CD4-positive, alpha-beta T cell treated with Interleukin-17A for 4 hours (primary cell): Measurements from ENCODE around the gene NCKAP1.
A peak's percentile ranks its signal among the peaks of the same experiment; 100 is the strongest.
"Not testable (repeated sequence)": the region's sequence is repeated elsewhere in the genome, so short reads cannot be mapped to it uniquely, and the experiment has no call there.

ENCODE experiments used
- DNase-seq: peaks from one replicate; pipeline ENCODE4 v3.0.0-alpha.2; 2020; ENCODE audit warnings: mixed read lengths

NCKAP1 gene, protein sequence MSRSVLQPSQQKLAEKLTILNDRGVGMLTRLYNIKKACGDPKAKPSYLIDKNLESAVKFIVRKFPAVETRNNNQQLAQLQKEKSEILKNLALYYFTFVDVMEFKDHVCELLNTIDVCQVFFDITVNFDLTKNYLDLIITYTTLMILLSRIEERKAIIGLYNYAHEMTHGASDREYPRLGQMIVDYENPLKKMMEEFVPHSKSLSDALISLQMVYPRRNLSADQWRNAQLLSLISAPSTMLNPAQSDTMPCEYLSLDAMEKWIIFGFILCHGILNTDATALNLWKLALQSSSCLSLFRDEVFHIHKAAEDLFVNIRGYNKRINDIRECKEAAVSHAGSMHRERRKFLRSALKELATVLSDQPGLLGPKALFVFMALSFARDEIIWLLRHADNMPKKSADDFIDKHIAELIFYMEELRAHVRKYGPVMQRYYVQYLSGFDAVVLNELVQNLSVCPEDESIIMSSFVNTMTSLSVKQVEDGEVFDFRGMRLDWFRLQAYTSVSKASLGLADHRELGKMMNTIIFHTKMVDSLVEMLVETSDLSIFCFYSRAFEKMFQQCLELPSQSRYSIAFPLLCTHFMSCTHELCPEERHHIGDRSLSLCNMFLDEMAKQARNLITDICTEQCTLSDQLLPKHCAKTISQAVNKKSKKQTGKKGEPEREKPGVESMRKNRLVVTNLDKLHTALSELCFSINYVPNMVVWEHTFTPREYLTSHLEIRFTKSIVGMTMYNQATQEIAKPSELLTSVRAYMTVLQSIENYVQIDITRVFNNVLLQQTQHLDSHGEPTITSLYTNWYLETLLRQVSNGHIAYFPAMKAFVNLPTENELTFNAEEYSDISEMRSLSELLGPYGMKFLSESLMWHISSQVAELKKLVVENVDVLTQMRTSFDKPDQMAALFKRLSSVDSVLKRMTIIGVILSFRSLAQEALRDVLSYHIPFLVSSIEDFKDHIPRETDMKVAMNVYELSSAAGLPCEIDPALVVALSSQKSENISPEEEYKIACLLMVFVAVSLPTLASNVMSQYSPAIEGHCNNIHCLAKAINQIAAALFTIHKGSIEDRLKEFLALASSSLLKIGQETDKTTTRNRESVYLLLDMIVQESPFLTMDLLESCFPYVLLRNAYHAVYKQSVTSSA

DNA sequence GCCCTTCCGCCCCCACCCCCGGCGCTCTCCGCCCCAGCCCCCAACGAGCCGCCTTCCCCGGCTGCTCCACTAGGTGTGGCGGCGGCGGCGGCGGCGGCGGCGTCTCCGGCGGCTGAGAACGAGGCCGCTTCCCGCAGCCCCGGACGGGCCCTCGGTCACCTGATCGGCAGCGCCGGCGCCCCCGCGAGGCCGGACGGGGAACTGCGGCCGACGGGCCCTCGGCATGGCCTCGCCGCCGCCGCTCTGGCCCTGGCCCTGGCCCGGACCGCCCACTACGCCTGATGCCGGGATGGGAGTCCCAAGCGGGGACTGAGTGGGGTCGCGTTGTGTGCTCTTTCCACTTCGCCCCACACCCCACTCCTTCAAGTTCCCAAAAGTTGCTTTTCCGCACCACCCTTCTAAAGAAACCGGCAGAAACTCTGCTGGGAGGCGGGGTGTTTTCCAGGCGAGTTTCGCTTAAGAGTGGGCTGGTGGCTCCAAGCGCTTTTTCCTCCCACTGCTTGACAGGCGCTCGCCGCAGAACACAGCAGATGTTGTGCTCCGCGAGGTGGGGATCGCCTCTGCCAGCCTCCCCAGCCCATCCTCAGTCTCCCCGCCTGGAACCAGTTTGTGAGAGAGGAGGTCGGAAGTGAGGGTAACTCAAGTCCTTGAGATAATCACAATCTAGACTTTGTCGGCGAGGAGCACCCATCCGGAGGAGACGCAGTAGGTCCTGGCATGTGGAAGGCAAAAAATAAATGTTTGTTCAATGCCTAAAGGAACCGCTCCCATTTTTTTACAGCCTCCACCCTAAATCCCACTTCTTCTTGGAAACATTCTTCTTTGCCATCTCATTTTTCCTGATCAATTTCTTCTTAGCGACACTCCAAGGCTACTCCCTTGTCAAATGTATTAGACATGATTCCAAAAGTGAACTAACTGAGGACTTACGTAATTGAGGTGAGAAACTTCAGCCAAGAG is at the start of gene NCKAP1:
Gene NCKAP1 (minus strand): TSS at position 117 of the 960 bp plus-strand sequence. CDS start 358 bp downstream, outside the sequence.
- DNase-seq = peak; percentile 89

GRCh38 chr2:183081911-183082310 is 43.7 kb upstream of the NCKAP1 start:
- DNase-seq = no peak

GRCh38 chr2:183079139-183079775 is 41.0 kb upstream of the NCKAP1 start:
- no peak for DNase-seq

GRCh38 chr2:183078464-183079138 is 40.3 kb upstream of the NCKAP1 start, which contains the start of gene DUSP19:
DUSP19 (plus strand) TSS chr2:183078747; CDS start chr2:183078934, 187 bp downstream.
- DNase-seq = peak; percentile 81

DNA sequence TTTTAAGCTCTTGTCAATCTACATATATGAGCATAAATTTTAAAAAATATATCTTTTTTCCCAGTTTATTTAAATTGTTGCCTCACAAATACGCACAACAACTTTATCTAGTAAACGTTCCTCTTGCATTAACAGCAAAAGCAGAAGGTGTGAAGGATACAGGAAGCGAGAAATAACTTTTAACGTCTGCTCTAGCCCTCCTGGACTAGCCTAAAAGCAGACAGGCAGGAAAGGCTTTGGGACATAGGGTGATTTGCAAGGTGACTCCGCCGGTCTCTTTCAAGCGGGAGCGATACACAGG is 39.9 kb upstream of the NCKAP1 start:
- DNase-seq = no peak

DNA sequence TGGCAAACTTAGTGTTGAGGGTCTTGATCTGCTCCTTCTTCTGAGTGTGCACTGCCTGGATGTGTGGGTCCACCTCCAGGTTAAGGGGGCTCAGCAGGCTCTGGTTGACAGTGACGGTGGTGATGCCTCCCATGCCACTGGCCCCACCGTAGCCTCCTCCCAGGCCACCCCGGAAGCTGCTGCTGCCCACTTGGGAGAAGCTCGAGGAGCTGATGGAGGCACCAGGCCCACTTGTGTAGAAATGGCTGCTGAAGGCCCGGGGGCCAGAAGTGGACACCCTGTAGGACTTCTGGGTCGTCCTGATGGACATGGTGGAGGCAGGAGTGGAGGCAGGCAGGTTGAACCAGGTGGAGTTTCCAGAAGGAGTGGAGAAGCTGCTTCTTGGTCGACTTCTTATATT is 33.9 kb upstream of the NCKAP1 start:
- DNase-seq = no peak

- no peak for DNase-seq
Observed at GRCh38 chr2:183070942-183071844, 32.9 kb upstream of the NCKAP1 start.

DNA sequence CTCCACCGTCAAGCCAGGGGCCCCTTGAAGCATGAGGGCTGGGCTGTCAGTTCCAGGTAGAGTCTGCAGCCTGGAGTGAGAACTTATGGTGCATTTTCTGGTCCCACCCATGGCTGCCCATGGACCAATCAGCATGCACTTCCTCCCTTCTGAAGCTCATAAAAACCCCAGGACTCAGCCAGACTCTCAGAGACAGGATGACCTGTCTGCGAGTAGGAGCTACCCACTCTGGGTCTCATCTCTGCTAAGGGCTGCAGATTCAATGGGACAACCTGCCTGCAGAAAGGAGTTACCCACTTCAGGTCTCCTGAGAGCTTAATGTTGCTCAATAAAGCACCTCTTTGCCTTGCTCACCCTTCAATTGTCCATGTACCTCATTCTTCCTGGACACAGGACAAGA is 30.9 kb upstream of the NCKAP1 start:
- DNase-seq = no peak

DNA sequence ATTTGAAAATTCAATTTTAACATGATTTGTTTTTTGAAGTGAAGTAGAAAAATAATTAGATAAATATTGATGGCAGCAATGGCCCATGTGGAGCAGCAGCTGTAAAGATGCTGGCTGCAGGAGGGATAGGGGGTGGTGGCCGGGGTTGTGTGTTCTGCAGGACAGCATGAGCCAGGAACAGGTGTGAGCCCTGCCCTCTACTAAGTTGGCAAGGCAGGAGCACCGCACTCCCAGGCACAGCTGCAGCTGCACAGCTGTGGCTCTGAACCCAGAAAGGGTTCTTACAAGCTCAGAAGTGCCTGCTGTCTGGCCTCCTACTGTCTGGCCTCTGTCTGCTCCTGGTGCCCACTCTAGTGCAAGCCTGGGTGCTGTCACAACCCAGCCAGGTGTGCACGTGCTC is 30.3 kb upstream of the NCKAP1 start:
- DNase-seq = no peak

- DNase-seq = no peak
Observed at GRCh38 chr2:183063083-183063482, 24.8 kb upstream of the NCKAP1 start.

DNA sequence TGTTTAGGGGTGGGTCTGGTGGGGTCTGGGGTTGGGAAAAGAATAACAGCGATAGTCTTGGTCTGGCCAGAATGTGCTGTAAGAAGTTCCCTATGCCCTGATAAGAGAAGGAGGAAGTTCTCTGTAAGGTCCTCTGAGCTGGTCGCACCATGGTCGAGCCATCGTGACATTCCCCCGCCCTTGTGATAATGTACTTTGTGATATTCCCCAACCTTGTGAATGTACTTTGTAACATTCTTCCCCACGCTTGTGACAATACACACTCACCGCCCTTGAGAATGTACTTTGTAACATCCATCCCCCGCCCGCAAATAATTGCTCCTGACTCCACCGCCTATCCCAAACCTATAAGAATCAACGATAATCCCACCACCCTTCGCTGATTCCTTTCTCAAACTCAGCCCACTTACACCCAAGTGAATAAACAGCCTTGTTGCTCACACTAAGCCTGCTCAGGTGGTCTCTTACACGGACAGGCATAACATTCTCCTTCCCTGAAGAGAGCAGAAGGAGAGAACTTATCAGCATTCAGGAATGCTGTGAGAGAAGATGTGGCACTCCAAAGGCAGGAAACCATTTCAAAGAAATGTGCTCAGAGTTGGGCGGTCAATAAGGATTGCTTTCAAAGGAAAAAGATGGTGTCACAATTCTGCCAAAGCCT is 22.4 kb upstream of the NCKAP1 start:
- DNase-seq = no peak

DNA sequence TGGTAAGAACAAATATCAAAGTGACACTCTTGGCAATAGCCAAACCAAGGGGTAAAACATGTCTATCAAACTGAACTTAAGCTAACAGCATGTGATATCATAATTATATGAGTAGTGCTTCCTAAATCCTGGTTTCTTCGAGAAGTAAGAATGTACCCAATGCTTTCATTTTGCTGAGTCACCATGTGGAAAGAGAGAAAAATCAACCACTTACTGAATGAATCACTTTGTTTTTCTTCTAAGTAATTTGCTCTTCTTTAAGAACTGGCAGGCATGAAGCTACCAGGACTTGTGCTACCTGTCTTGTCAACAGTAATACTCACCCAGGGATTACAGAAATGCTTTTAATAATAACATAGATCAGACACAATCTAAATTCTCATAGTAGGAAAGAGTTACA is 21.3 kb upstream of the NCKAP1 start:
- DNase-seq = no peak

- DNase-seq = no peak
Observed at GRCh38 chr2:183057333-183057985, 19.2 kb upstream of the NCKAP1 start.

GRCh38 chr2:183049420-183049819 is 11.2 kb upstream of the NCKAP1 start:
- no peak for DNase-seq

- DNase-seq = not testable (repeated sequence)
Observed at GRCh38 chr2:183047486-183048125, 9.3 kb upstream of the NCKAP1 start.

- DNase-seq = not testable (repeated sequence)
Observed at GRCh38 chr2:183043580-183043979, 5.3 kb upstream of the NCKAP1 start.

GRCh38 chr2:183040604-183041003 is 2.3 kb upstream of the NCKAP1 start:
- DNase-seq = no peak
